ENCODE measurements around the gene RHEX.

The RHEX gene

DNA sequence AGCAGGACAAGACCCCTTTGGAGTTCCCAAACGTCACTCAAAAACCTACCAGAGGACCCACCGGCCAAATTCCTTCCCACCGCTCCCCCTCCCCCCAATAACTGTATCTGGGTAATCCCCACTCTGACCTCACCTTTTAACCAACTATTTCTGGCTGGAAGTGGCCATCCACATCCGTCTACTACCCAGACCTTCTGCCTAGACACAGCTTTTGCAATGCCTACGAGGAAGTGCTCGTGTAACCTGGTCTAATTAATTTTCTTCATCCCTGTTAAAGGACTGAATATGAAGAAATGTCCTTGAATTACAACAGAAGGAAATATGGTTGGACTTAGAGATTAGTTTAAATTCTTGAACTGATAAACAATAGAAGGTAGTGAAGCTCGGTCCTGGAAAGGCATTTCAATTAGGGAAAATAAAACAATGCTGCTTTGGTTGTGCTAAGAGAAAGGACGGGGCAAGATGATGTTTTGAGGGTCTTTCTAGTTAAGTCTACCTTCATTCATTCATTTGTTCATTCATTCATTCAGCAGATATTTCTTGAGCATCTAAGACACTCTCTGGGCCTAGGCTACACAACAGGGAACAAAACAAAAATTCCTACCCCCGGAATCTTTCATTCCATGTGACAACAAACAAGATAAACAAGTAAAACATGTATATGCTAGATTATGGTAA, 45.4 kb downstream of the RHEX start:
- no peak for DNase-seq

DNA sequence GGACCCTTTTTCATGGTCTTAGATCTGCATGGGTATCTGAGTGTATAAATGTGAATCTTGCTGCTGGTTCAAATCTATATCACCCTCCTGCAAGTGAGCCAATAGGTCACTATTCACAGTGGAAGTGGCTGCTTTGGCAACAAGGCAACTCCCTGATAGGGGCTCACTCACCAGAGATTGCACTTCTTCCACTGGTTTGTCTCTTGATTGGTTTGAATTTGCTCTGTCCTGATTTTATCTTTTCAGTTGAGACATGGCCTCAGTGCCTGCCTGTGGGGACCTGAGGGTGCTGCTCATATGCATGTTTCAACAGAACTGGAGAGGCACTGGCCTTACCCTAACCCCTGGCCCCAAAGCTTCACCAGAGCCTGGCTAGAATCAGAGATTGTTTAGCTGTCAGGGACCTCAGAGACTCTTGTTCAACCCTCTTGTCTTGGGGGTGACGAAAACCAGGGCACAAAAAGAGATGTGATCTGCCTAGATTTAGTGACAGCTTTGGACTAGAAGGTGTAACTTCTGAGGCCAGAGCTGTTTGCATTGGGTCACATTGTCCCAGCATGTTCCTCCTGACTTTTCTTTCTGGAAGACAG, 47.3 kb downstream of the RHEX start:
- DNase-seq: no peak

DNA sequence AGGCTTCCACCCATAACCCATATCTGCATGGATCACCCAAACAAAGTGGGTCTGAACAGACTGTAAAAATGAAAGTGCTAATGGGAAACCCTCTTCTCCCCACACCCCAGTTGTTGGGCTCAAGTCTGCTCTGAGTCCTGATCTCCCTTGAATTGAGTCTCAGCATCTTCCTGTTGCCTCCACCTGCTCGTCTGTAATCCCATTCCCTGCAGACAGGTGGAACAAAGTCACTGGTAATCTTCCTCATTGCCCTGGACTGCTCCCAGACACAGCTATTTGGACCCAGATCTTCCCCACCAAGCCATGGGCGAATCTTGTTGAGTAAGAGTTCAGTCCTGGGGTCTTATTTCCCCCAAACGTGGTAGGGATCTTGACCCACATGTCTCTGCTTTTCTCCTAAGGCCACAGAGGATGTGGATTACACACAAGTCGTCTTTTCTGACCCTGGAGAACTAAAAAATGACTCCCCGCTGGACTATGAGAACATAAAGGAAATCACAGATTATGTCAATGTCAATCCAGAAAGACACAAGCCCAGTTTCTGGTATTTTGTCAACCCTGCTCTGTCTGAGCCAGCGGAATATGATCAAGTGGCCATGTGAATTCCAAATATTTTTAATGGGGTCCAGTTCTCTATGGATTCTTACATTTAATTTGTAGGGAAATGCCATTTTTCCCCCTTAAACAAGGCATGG, 48.5 kb downstream of the RHEX start:
- peak; percentile 40 for DNase-seq

DNA sequence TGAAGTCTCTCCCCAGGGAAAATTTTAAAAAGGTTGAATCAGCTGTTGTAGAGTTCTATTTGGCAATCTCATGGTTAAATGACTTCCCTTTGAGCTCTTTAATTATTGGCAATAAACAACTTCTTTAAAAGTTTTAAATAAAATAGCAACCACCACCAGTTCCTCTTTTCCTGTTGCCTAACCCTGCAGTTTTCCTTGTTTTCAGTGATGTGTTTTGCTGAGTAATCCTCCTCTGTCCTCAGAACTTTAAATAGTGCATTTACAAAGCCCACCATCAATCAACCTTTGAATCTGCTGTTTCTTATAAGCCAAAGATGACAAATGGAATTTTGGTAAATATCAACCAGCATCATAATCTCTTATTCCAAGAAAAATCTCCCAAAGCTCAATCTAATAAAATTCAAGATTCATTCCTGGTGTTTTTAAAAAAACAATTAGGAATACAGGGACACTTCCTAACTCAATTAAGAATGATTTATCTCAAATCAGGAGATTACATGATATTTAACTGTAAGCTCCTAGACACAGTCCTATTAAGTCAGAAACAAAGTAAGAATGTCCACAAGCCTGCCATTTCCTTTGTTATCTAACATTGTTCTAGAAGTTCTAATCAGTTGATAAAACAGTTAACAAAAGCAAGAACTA, 49.4 kb downstream of the RHEX start:
- peak; percentile 86 for DNase-seq

DNA sequence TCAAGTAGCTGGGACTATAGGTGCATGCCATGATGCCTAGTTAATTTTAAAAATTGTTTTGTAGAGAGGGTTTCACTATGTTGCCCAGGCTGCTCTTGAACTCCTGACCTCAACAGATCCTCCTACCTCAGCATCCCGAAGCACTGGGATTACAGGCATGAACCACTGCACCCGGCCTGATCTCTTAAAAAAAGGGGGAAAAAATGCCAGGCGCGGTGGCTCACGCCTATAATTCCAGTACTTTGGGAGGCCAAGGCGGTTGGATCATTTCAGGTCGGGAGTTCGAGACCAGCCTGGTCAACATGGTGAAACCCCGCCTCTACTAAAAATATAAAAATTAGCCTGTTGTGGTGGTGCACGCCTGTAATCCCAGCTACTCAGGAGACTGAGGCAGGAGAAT, 51.0 kb downstream of the RHEX start:
- DNase-seq: no peak

DNA sequence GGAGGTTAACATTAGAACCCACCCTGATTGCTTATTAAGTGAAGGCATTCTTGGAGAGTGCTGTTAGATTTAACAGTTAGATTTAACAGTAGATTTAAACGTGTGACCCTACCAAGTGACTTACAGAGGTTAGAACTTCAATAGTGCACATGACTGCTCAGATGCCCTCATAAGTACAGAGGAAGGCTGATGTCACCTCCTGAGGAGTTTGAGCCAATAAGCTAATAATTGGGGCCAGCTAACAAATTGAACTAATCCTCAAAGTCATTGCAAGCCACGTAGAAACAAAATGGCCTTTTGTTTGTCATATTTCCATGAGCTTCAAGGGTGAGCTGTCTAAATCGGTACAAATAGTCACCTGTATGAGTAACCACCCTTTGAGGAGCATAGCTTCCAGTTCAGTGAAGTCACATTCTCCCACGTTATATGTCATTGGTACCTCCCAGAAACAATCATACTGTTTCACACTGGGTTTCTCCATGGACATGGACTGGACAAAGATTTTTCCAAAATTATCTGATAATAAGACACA, 52.6 kb downstream of the RHEX start:
- DNase-seq: peak; percentile 47

DNA sequence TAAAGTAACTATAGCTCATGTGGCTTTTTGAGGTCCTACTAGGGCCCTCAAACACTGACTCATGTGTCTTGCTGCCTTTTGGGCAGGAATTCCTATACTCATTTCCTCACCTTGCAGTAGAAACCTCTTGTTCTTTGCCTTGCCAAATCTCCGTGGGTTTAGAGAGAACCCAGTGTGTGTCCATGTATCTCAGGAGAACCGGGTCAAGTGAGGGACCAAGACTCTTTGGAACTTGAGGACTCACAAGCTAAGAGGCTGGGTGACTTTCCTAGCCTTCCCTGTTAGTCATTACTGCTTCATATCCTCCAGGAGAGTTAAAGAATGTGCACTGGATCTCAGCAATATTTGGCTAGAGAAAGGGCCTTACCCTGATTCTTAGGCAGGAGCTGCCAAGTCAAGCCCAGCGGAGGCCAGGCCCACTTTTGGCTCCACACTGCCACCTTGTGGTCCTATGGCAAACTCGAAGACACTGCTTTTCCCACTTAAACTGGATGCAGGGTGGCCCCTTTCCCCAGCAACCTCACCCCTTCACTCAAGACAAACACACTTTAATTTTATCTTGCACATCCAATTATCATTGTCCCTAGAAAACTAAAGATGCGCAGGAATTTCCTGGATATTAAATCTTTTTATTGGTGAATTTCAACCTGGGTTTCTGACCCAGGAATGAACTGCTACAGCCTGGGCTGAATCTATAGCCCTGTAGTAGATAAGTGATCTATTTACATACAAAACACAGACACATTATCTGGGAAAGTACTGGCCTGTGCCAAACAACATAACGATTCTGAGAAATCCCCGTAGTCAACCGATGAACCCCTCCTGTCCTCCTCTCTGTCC, 53.6 kb downstream of the RHEX start:
- DNase-seq: peak; percentile 89

DNA sequence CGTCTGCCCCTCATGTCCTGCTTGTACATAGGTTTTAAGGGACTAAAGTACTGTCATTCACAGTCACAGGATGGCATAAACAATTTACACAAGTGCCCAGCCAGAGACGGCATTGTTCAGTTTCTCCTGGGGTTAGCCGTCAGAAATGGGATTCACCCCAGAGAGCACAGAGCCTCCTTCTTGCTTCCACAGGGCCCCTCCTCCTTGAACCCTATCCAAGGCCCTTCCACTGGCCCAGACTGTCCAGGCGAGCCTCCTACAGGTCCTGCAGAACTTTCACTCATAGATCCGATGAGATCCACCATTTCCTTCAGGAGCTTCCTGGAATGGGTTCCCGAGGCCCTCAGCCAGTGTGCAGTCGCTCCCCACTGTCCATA, 54.2 kb downstream of the RHEX start:
- DNase-seq: no peak

DNA sequence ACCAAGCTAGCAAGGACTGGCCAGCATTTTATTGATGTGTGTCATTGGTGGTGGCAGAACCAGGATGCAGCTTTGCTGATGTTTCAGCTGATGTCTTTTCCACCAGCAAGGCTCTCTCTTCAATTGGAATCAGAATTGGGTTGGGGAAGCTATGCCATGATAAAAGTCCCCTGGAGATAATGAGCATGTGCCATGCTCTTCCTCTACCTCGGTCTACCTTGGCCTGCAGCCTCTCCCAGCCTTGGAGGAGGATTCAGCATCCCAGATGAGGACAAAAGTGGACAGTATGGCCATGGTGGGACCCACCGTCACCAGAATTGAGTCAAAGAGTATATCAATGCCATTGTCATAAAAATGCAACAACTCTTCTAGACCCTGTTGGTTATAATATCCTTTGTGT, 55.7 kb downstream of the RHEX start:
- no peak for DNase-seq

DNA sequence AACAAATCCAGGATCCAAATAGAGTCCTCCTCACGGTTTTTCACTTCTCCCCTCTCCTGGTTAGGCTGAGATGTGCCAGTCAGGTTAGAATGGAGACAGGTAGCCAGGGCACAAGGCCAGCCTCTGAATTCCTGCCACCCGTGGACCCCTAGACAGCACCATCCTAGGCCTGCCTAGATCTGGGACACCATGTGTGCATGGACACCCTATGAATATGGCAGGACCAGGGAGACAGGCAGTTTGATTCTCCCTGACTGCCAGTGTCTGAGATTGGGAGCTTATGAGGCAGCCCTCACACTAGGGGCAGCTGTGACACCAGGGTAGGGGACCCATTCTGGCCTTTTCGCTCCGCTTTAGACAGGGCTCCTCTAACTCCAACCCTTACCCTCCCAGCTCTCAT, 56.7 kb downstream of the RHEX start:
- DNase-seq: no peak

DNA sequence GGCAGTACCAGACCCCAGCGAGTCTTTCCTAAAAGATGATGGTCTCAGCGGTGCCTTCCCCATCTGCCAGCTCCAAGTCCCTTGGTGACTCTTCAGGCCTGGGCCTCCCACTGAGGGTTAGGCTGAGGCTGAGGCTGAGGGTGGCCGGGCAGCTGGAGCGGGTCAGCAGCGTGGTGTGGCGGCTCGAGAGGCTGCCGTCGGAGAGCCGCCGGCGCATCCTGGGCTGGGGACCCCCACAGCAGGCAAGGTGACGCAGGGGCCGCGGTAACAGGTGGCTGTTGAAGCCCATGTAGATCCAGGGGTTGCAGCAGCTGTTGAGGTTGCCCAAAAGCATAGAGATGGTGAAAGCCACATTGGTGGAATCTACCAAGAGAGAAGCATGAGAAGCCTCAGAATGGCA, 57.2 kb downstream of the RHEX start:
- DNase-seq: no peak

DNA sequence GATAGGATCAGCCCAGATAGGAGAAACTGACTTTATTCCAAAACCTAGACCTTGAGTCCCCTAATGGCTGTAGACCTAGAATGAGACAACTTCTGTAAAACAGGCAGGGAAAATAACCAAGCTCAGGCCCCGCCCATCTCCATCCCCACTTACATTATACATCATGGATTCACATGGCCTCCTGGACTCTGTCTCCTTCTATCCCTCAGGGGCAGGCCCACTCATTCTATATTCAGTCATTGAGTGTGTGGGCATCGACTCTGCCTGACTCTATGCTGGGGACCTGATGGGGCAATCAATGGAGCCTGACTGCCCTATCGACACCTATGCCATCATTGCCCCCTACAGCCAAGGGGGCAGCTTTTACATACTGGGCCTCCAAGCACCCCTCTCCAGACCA, 57.8 kb downstream of the RHEX start:
- no peak for DNase-seq

DNA sequence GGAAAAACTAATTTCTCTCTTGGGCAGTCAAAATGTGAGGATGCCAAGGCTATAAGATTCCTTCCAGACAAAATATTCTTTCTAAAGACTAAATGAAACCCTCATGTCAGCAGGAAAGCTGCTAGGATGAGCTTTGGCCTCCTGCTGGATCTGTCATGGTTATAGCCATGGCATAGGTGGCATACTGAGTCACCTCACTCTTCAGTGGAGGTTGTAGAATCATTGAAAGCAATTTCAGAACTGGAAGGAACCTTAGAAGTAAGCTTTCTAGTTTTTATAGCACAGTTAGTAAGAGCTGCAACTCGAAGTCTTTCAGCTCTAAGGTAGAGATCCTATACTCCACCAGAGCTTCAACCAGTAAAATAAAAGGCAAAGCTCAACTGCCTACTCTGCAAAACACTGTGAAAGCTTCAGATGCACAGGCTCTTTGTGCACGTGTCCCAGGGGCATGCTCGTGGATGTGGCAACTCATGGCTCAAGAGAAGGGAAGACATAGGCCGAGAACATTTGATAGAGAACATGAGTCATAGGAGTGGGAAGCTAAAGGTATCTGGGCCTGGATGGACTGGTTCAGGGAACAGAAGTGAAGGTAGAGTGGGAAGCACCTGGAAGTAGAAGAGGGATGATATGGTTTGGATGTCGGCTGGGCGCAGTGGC, 58.4 kb downstream of the RHEX start:
- no peak for DNase-seq

DNA sequence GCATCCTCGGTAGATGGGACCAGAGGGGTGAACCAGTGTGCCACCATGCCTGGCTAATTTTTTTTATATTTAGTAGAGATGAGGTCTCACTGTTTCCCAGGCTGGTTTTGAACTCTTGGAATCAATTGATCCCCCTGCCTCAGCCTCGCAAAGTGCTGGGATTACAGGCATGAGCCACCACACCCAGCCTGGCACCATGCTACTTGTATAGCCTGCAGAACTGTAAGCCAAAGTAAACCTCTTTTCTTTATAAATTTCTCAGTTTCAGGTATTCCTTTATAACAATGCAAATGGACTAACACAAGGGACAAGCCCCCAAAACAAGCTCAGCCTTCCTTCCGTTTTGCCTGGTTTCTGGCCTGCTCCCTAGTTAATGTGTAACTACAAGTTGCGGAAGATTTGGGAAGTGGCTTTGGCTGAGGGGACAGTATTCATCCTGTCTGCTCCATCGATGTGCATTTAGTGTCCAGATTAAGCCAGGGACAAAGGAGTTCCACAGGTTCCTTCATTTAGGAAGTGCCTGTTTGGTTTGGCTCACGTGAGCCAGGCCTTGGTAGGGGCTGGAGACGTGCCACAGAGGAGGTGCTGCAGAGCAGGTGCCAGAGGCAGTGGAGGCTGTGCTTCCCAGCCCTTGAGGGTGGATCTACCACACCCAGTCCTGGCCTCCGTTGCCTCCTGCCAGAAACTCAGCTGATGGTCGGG, 59.8 kb downstream of the RHEX start:
- no peak for DNase-seq

DNA sequence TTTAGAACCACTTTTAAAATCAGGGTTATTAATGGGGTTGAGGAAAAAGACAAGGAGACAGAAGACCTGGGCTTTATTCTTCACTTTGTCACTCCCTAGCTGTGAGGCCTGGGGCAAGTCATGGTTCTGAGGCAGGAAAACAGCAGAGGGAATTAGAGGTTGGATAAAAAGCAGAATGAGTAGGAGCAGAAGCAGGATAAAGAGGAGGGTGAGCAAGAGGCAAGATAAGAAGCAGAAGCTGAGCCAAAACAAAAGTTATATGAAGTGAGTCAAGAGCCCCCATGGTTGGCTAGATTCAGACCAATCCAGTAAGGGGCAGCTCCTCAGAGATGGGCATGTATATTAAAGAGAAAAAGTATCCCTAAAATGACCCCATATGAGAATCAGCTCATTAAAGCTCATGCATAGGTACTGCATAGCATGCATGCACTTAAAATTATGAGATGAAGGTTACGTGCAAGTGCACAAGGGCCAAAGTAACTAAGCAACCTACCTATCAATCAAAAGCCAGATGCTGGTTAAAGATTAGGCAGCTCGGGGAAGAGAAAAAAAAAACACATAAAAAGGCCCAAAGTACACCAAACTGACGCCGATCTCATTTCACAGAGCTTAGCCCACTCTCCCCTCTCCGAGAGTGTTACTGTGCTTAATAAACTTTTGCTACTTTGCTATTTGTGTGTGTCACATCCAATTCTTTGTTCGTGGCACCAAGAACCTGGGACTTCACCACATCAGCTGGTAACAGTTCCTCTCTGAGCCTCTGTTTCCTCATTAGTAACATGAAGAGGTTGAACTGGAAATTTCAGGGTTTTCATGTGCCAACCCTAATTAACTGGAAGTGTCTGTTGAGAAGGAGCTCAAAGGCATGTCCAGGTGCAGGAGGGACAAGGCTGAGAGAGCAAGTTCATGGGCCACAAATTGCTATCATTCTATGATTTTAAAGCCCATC, 62.0 kb downstream of the RHEX start:
- no peak for DNase-seq

DNA sequence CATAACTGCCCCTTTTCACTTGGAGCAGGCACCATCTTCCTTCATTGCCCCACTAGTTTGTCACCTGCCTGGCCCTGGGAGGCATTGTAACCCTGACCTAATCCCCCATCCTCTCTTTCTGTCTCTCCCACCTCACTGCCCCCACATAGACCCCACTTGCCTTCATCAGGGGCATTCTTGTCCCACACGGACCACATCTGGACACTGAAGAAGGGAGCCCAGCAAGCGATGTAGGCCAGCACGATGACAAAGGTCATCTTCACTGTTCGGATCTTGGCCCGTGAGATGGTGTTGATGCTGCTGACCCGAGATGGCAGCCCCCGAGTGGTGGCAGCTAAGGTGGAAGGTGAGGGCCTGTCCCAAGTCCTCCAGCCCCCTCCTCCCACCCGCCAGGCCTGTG, 62.8 kb downstream of the RHEX start:
- DNase-seq: no peak

DNA sequence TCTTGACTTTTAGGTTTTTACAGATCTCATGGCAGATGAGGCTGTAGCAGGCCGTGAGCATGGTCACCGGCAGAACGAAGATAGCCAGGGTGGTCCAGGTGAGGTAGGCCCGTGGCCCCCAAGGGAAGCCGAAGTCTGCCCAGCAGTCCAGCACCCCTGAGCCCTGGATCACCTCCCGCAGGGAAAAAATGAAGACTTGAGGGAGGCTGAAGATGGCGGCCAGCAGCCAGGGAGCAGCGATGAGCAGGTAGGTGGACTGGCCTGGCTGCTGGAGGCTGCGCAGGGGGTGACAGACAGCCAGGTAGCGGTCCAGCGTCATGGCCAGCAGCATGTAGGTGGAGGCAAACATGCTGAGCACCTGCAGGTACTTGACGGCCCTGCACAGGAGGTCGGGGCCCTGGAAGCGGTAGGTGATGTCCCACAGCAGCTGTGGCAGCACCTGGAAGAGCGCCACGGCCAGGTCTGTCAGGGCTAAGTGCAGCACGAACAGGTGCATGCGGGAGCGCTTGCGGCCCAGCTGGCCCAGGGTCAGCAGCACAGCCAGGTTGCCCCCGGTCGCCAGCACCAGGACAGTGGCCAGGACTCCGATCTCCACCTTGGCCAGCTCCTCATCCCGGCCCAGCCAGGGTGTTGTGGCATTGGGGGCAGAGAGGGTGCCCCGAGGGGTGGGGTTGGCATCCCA, 63.4 kb downstream of the RHEX start:
- DNase-seq: no peak

DNA sequence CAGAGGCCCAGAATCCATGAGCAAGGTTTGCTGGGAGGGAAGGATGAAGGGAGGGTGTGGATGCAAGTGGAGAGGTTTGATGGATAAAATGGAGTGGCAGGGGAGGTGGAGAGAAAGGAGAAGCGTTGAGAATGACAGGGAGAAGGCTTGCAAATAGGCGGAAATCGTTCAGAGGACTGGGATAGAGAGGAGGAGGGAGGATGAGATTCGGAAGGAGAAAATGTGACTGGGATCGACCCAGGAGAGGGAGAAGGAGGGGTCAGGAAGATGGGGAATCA, 63.8 kb downstream of the RHEX start:
- DNase-seq: no peak

DNA sequence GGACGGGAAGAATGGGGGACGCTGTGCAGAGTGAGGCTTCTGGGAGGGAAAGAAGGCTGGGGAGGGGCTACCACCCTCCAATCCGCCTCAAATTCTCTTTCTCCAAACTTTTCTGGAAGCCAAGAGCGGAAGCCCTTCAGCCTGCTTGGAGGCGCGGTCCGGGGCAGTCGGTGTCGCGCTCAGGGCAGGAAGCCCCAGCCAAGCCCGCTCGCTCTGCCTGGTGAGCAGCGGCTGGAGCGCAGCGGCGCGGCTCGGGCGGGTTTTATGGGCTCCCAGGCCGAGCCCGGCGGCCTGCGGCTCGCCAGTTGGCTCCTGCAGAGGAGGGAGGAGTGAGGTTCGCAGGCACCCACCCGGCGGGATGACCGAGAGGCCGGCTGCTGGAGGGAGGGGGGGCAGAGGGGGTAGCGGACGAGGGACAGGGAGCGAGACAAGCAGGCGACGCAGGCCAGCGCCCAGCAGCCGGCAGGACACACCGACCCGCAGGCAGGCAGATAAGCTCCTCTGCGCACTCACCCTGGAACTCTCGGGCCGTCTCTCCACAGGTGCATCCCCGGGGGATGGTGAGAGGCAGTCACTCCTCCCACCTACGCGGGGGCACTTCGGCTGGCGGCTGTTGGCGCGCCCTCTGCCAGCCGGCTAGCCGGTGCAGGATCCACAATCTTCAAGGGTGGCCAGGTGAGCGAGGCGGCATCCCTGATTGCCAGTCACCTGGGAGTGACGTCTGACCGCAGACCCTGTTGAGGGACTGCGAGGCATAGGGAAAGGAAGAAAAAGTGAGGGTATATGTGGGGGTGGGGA, 64.4 kb downstream of the RHEX start, which contains the start of gene AVPR1B:
TSS of gene AVPR1B (minus strand) at position 238 of the 798 bp plus-strand sequence. CDS start 498 bp downstream, outside the sequence.
- DNase-seq: no peak
